Testis (tissue), 2 donors: Measurements from ENCODE around the gene MED12L.

Experiments
- POLR2A ChIP-seq: fragments of 450-650 bp; IDR thresholded peaks from one replicate; pipeline ENCODE4 v1.6.1; 2017; ENCODE audit warnings: antibody characterized with exemption, mild to moderate bottlenecking, moderate library complexity
- TF ChIP-seq, protein P1 (sequence below), 3 experiments: fragments of 450-650 bp in 2 of 3; fragments of 200-600 bp in 1 of 3; sonication (generic) in 1 of 3; IDR thresholded peaks; one replicate each; pipeline ENCODE4 v1.5.1; 2016 to 2019; ENCODE audit warnings: antibody characterized with exemption in 3 of 3, mild to moderate bottlenecking in 2 of 3, moderate library complexity in 1 of 3

DNA sequence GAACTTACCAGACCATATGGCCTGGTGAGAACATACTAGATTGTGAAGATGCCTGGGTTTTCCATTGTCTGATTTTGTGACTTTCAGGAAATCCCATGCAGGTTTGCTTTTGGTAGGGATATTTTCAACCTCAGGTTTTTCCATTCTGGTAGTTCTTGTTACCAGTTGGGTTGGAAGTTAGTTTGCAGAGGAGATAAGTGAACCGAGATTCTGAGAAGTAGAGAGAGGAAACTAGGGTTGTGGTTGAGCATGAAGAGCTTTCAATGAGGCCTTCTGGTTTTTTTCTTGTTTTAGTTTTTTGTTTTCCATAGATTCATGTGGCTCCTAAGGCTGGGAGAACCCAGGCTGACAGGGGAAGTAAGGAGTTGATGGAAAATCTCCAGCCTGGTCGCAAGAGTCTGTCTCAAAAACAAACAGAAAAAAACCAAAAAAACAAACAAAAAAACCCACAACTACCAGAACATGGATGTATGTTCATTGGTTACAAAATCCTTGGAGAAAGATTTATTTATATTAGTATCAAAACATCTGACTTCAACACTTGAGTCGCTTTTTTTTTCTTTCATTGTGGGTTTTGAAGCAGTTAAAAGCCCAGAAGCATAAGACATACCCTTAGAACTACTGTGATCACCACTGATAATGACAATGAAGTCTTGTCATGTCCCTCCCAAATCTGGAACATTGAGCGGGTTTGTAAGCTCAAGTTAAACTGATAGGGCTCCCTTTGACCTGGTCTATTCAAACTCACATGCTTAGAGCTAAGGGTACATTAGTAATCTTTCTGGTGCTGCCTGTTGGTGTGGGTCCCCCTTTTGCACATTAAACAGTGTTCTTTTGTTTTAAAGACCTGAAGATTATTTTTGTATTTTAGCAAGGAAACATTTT is 114.3 kb downstream of the MED12L start:
- no peak for TF ChIP-seq POLR2A
- TF ChIP-seq, protein P1, sequence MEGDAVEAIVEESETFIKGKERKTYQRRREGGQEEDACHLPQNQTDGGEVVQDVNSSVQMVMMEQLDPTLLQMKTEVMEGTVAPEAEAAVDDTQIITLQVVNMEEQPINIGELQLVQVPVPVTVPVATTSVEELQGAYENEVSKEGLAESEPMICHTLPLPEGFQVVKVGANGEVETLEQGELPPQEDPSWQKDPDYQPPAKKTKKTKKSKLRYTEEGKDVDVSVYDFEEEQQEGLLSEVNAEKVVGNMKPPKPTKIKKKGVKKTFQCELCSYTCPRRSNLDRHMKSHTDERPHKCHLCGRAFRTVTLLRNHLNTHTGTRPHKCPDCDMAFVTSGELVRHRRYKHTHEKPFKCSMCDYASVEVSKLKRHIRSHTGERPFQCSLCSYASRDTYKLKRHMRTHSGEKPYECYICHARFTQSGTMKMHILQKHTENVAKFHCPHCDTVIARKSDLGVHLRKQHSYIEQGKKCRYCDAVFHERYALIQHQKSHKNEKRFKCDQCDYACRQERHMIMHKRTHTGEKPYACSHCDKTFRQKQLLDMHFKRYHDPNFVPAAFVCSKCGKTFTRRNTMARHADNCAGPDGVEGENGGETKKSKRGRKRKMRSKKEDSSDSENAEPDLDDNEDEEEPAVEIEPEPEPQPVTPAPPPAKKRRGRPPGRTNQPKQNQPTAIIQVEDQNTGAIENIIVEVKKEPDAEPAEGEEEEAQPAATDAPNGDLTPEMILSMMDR (IDR thresholded peaks at IDR 0.05), result no peak
